A549 (cell line): Measurements from ENCODE around the gene TSHR. TPM values are rescaled to one million over a fixed set of nuclear protein-coding genes. Genes with fewer than 3 reads are reported as not detected.
A peak's percentile ranks its signal among the peaks of the same experiment; 100 is the strongest.

Experiments used
- ATAC-seq, 2 experiments: fragments of 200-7000 bp in 1 of 2; fragments of >200 bp in 1 of 2; cut with Nextera tagmentation in 1 of 2; cut with Tn5 transposase in 1 of 2; 3 replicates each; pipeline versions ENCODE4 v1.8.0 to v1.9.1; 2018 to 2020; ENCODE audit warnings: mild to moderate bottlenecking in 1 of 2, moderate library complexity in 1 of 2
- CTCF ChIA-PET: fragments of 300-600 bp; sonication (Branson Sonifier 250); formaldehyde crosslinking; extraction: SDS; loops from one replicate; lab custom pipeline; 2021; ENCODE audit warnings: antibody characterized with exemption, inconsistent platforms; lab: Yijun Ruan, JAX
- POLR2A ChIA-PET: fragments of 350-600 bp; formaldehyde crosslinking; extraction: SDS; loops from one replicate; lab custom pipeline; 2021; ENCODE audit warnings: antibody characterized with exemption, inconsistent platforms; lab: Yijun Ruan, JAX
- DNase-seq, 2 experiments: peaks; one replicate each; pipeline versions ENCODE4 v3.0.0 to v3.0.0-alpha.2; 2011 to 2016; ENCODE audit warnings: low read depth in 1 of 2, low spot score in 1 of 2
- FAIRE-seq: peaks from 2 replicates; lab custom pipeline; 2011; peaks lifted over from hg19 to GRCh38; lab: Jason Lieb, UNC
- H3K27ac ChIP-seq, 2 experiments: fragments of >200 bp; sonication (Bioruptor Twin); formaldehyde crosslinking; 3 replicates each; pipeline ENCODE4 v1.5.1; 2016 to 2017
- H3K4me1 ChIP-seq: fragments of >200 bp; sonication (Bioruptor Twin); formaldehyde crosslinking; 3 replicates; pipeline ENCODE4 v1.6.1; 2016
- H3K4me2 ChIP-seq: fragments of >200 bp; sonication (Bioruptor Twin); formaldehyde crosslinking; 3 replicates; pipeline ENCODE4 v1.6.1; 2016
- H3K4me3 ChIP-seq: fragments of >200 bp; sonication (Bioruptor Twin); formaldehyde crosslinking; 3 replicates; pipeline ENCODE4 v1.5.1; 2016
- H3K9me3 ChIP-seq: fragments of >200 bp; sonication (Bioruptor Twin); formaldehyde crosslinking; 3 replicates; pipeline ENCODE4 v1.6.1; 2016
- ATOH8 ChIP-seq: fragments of 250-450 bp; sonication (Bioruptor Pico); IDR thresholded peaks from 2 replicates; pipeline ENCODE4 v1.5.0; 2020; ENCODE audit warnings: low read depth, mild to moderate bottlenecking, moderate library complexity
- BCL3 ChIP-seq: fragments of >200 bp; sonication (Bioruptor Twin); formaldehyde crosslinking; IDR thresholded peaks from 3 replicates; pipeline ENCODE4 v1.6.1; 2016
- CHD2 ChIP-seq: fragments of 150-350 bp; IDR thresholded peaks from 2 replicates; pipeline ENCODE4 v1.6.1; 2014; ENCODE audit warnings: low read length; ENCODE audit not compliant: partially characterized antibody
- CHD4 ChIP-seq: fragments of 200-600 bp; sonication (generic); IDR thresholded peaks from 2 replicates; pipeline ENCODE4 v1.6.1; 2016; ENCODE audit warnings: antibody characterized with exemption, mild to moderate bottlenecking, borderline replicate concordance
- CTCF ChIP-seq: fragments of >200 bp; sonication (Bioruptor Twin); formaldehyde crosslinking; IDR thresholded peaks from 3 replicates; pipeline ENCODE4 v1.5.1; 2016
- E2F6 ChIP-seq: IDR thresholded peaks from 2 replicates; pipeline ENCODE4 v1.6.1; 2012; ENCODE audit warnings: low read depth, borderline replicate concordance
- EHF ChIP-seq: fragments of 250-450 bp; sonication (Bioruptor Pico); IDR thresholded peaks from 2 replicates; pipeline ENCODE4 v1.5.0; 2020; ENCODE audit warnings: mild to moderate bottlenecking
- FOSL2 ChIP-seq, 2 experiments: fragments of 450-650 bp in 1 of 2; fragments of >200 bp in 1 of 2; sonication (Bioruptor Twin) in 1 of 2; formaldehyde crosslinking; IDR thresholded peaks; 2 replicates each; pipeline versions ENCODE4 v1.5.0 to v1.6.1; 2016 to 2020; ENCODE audit warnings: mild to moderate bottlenecking in 1 of 2, moderate library complexity in 1 of 2
- HDAC2 ChIP-seq: fragments of 200-600 bp; sonication (generic); IDR thresholded peaks from 2 replicates; pipeline ENCODE4 v1.6.1; 2016
- HOXA7 ChIP-seq: fragments of 250-450 bp; sonication (Bioruptor Pico); IDR thresholded peaks from 2 replicates; pipeline ENCODE4 v1.5.0; 2020; ENCODE audit warnings: mild to moderate bottlenecking, moderate library complexity
- JUN ChIP-seq, 2 experiments: fragments of >200 bp; sonication (Bioruptor Twin); formaldehyde crosslinking; IDR thresholded peaks; 2 replicates in 1 of 2; 3 replicates in 1 of 2; pipeline ENCODE4 v1.6.1; 2016 to 2017
- MAFK ChIP-seq: fragments of 450-650 bp; IDR thresholded peaks from 2 replicates; pipeline ENCODE4 v1.6.1; 2014; ENCODE audit not compliant: partially characterized antibody
- MAX ChIP-seq: IDR thresholded peaks from 2 replicates; pipeline ENCODE4 v1.6.1; 2012
- NR3C1 ChIP-seq: fragments of >200 bp; sonication (Bioruptor Twin); formaldehyde crosslinking; IDR thresholded peaks from 3 replicates; pipeline ENCODE4 v1.6.1; 2017
- POLR2AphosphoS2 ChIP-seq: conservative IDR thresholded peaks from 2 replicates; pipeline ENCODE4 v1.6.1; 2012; ENCODE audit warnings: low read length, improper control_type of control experiment, inconsistent platforms
- RAD21 ChIP-seq, 2 experiments: fragments of >200 bp in 1 of 2; sonication (Bioruptor Twin) in 1 of 2; formaldehyde crosslinking in 1 of 2; IDR thresholded peaks in 1 of 2; conservative IDR thresholded peaks in 1 of 2; 2 replicates in 1 of 2; 3 replicates in 1 of 2; pipeline ENCODE4 v1.6.1; 2012 to 2018; ENCODE audit warnings: inconsistent platforms in 1 of 2
- RARB ChIP-seq: fragments of 250-450 bp; sonication (Bioruptor Pico); IDR thresholded peaks from 2 replicates; pipeline ENCODE4 v1.8.0; 2021; ENCODE audit warnings: mild to moderate bottlenecking, moderate library complexity
- RCOR1 ChIP-seq: fragments of 150-350 bp; IDR thresholded peaks from 2 replicates; pipeline ENCODE4 v1.6.1; 2014; ENCODE audit warnings: antibody characterized with exemption, low read length, low read depth
- REST ChIP-seq: fragments of 200-600 bp; sonication (generic); IDR thresholded peaks from 2 replicates; pipeline ENCODE4 v1.6.1; 2016; ENCODE audit warnings: antibody characterized with exemption, mild to moderate bottlenecking, moderate library complexity
- SREBF2 ChIP-seq: fragments of 450-650 bp; IDR thresholded peaks from 2 replicates; pipeline ENCODE4 v1.6.1; 2014; ENCODE audit warnings: mild to moderate bottlenecking, moderate library complexity
- ZNF302 ChIP-seq: fragments of 250-450 bp; sonication (Bioruptor Pico); IDR thresholded peaks from 2 replicates; pipeline ENCODE4 v1.9.0; 2021; ENCODE audit warnings: inconsistent platforms, mild to moderate bottlenecking, moderate library complexity
- WGBS: methylation state at CpG from one replicate; pipeline ENCODE4 v1.1.6; 2017; ENCODE audit errors: missing lambda C conversion rate; 5-methylcytosine and 5-hydroxymethylcytosine counted together
- polyA plus RNA-seq, 4 experiments: library from polyadenylated mRNA; depleted of rRNA in 3 of 4; stranded (reverse); fragments of >200 nt; fragmentation: RNase III in 1 of 4; extraction: RNeasy Plus Mini Kit Qiagen cat#74134 plus additional on column Dnase treatment in 1 of 4; gene quantifications; 2 replicates in 3 of 4; 3 replicates in 1 of 4; pipeline ENCODE4 v1.2.3, GENCODE V29; 2011 to 2017

The TSHR gene
- polyA plus RNA-seq, 2 of the 4 experiments (the other 2 are of a cell fraction): not detected

- ATAC-seq (peak in 1 of 2 experiments; percentile 40; a peak in 4 of 6 replicates), DNase-seq (peak in 1 of 2 experiments; percentile 40)
- peaks cover 4% of the 10 kb centered on the region; the same call in 1 of the 3 replicates for H3K4me1 ChIP-seq
- H3K4me2 ChIP-seq: no peak overlapping the region
- no peaks in the 10 kb centered on the region for H3K9me3 ChIP-seq
- 78% methylated on average over 3 of the region's 3 CpGs for WGBS
- POLR2A ChIA-PET: no interaction called here
- no peak for TF ChIP-seq CTCF
- TF ChIP-seq, all 56 proteins: peak for 0
- no peak overlapping the region for H3K4me3 ChIP-seq
- no peak for FAIRE-seq
- CTCF ChIA-PET: interaction anchor here (1.0 to 6.1 kb wide), 5 partner anchors 8 to 173 kb away, joined by 3 to 54 read pairs (median 6); no protein-coding TSS in a partner anchor
- no peak overlapping the region for H3K27ac ChIP-seq
Measured at GRCh38 chr14:81162941-81163340, 207.5 kb downstream of the TSHR start.

- H3K9me3 ChIP-seq: no peaks in the 10 kb centered on the region
- H3K4me2 ChIP-seq: no peak overlapping the region
- no peak for TF ChIP-seq MAFK
- TF ChIP-seq CTCF: peak; percentile 49
- TF ChIP-seq RARB (CRISPR knock-in tag): no peak
- no peak for TF ChIP-seq POLR2AphosphoS2
- no peak for TF ChIP-seq JUN (IDR thresholded peaks at IDR 0.05)
- no peak for TF ChIP-seq MAX
- no peak for TF ChIP-seq SREBF2
- peak; percentile 53 to 64 for TF ChIP-seq RAD21 (conservative IDR thresholded peaks at IDR 0.05 in 1 of 2, IDR thresholded peaks at IDR 0.05 in 1 of 2)
- TF ChIP-seq FOSL2 (IDR thresholded peaks at IDR 0.05): 0 out of 2 replicates have a peak, but pooled peaks have one; percentile 7
- TF ChIP-seq FOSL2 (CRISPR knock-in tag; IDR thresholded peaks at IDR 0.05): peak; percentile 49
- DNase-seq: peak; percentile 55 to 82
- peaks cover 4% of the 10 kb centered on the region; the same call in 1 of the 3 replicates for H3K4me1 ChIP-seq
- CTCF ChIA-PET: interaction anchor here (0.6 to 6.1 kb wide), 6 partner anchors 10 to 210 kb away, joined by 3 to 54 read pairs (median 4); no protein-coding TSS in a partner anchor
- H3K4me3 ChIP-seq: no peak overlapping the region
- POLR2A ChIA-PET: no interaction called here
- ATAC-seq: peak; percentile 90 to 96
- 0% methylated on average over 1 of the region's 1 CpG for WGBS
- H3K27ac ChIP-seq: no peak overlapping the region
- FAIRE-seq: peak; percentile 39
Measured at GRCh38 chr14:81164167-81164774, 208.8 kb downstream of the TSHR start.

- Histone ChIP-seq H3K9me3 (no peaks in the 10 kb centered on the region), H3K4me2 (no peak overlapping the region), H3K27ac (no peak overlapping the region), H3K4me3 (no peak overlapping the region), H3K4me1 (peaks cover 6% of the 10 kb centered on the region; the same call in 1 of the 3 replicates)
- CTCF ChIA-PET: interaction anchor here (0.6 to 6.1 kb wide), 4 partner anchors 10 to 173 kb away, joined by 3 to 54 read pairs (median 6); no protein-coding TSS in a partner anchor
- WGBS: 50% methylated on average over 4 of the region's 4 CpGs
- POLR2A ChIA-PET: no interaction called here
- FAIRE-seq (no peak), ATAC-seq (no peak), DNase-seq (no peak)
- no peak for TF ChIP-seq HOXA7 (CRISPR knock-in tag)
- no peak for TF ChIP-seq REST
- no peak for TF ChIP-seq ZNF302 (CRISPR knock-in tag)
- TF ChIP-seq JUN (IDR thresholded peaks at IDR 0.05): no peak
- TF ChIP-seq RCOR1: no peak
- TF ChIP-seq BCL3: no peak
- no peak for TF ChIP-seq ATOH8 (CRISPR knock-in tag)
- no peak for TF ChIP-seq HDAC2
- no peak for TF ChIP-seq CHD4
- no peak for TF ChIP-seq CHD2
- no peak for TF ChIP-seq NR3C1
- no peak for TF ChIP-seq E2F6
- TF ChIP-seq EHF (CRISPR knock-in tag): no peak
Measured at GRCh38 chr14:81165188-81165587, 209.8 kb downstream of the TSHR start.
